Measurements from ENCODE around the gene WNT5A. TPM values are rescaled to one million over a fixed set of nuclear protein-coding genes. Genes with fewer than 3 reads are reported as not detected.

The WNT5A gene
- total RNA-seq, 2 donors from 2014 or later, result 3.2 to 4.0 TPM

- ATAC-seq (peak; percentile 79), DNase-seq (peak; percentile 74 to 77)
- intact Hi-C loops (cut with DNase I, micrococcal nuclease), result loop anchor here in 1 of 2 donors (10.0 kb wide), 2 partner anchors 240 to 760 kb away; no protein-coding TSS in a partner anchor
Observed at GRCh38 chr3:55484801-55485791, 2.0 kb downstream of the WNT5A start.

DNA sequence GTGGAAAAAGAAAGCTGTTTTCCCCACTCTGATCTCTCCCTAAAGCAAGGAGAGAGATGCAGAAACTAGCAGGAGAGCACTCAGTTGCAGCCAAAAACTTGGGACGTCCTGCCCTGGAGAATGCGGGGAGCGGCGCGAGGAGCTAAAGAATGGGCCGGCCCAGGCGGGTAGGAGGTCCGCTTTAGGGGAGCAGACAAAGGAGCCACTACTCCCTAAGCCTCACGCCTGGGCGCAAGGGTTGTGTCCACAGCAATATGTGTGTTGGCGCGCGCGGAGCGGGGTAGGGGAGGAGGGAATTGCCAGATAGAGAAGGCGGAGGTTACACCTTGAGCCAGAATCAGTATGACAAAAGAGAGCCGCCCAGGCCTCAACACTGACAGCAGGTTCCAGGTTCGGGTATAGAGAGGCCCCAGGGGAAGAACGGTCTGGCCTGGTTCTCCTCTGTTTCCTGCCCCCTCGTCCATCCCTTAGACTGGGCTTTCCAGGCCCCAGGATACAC, 2.9 kb downstream of the WNT5A start:
- intact Hi-C loops (cut with DNase I, micrococcal nuclease), result loop anchor here in 1 of 2 donors (10.0 kb wide), 2 partner anchors 241 to 761 kb away; no protein-coding TSS in a partner anchor
- no peak for DNase-seq
- no peak for ATAC-seq

GRCh38 chr3:55483196-55484095, 3.7 kb downstream of the WNT5A start:
- intact Hi-C loops (cut with DNase I, micrococcal nuclease), result loop anchor here in 1 of 2 donors (10.0 kb wide), 2 partner anchors 241 to 761 kb away; no protein-coding TSS in a partner anchor
- no peak for DNase-seq
- ATAC-seq, result no peak

DNA sequence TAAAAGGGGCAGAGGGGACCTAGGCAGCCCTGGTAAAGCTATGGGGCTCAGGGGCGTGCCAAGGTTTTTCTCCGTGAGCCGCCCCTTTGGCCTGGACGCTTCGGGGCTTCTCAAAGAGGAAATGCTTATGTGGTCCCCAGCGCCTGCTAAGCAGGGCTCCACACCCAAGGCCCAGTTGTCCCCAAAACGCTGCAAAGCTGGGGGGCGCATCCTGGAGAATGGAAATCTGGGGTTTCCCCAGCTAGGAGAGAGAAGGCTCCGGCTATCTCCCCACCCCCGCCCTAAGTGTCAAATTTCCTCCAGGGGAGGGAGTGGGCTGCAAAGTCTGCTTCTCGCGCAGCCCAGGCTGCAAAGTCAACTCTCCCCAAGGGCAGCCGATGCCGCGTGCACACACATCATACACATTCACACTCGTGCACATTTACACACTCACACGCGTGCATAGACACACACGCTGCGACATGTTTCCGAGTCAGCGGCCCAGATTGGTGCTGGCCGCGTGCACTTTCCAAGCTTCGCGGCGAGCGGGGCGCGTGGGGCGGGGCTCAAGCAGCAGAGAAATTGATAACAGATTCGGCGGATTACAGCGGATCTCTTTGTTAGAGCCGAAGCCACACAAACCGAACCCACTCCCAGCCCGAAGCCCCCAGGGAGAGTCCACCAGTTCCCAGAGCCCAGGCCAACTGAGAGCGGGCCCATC, 4.5 kb downstream of the WNT5A start:
- ATAC-seq (no peak), DNase-seq (no peak)
- intact Hi-C loops (cut with DNase I, micrococcal nuclease), result loop anchor here in 1 of 2 donors (10.0 kb wide), 2 partner anchors 242 to 762 kb away; no protein-coding TSS in a partner anchor

DNA sequence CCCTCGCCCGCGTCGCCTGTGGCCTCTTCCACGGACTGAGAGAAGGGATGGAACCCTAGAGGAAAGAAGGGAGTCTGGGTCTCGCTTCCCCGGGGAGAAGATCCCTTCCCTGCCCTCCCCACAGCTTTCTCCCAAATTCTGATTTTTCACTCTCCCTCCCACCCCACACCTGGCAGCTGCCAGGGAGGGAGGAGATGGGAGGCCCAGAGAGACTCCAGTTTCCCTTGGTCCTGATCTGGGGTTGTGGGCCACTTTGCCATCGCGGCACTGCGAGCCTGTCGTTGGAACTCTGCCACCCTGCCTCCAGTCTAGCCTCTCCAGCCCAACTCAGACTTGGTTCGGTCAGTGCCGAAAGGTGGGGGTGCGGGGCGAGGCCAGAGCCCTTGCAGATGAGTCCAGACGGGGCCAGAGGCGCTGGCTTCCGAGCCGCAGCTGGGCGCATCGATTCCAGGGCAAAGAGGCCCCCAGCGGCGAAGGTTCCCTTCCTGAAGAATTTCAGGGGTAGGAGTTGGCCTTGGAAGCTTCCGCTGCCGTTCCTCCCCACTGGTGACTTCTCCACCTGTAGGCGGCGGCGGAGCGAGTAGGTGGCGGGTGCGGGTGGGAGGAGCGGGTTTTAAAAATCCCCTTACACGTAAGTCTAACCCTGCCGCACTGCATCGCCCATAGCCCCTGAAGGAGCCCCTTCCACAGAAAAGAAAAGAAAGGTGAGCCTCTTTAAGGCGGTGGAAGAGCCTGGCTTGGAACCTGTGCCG, 5.2 kb downstream of the WNT5A start:
- DNase-seq (no peak), ATAC-seq (no peak)
- intact Hi-C loops (cut with DNase I, micrococcal nuclease), result loop anchor here in 1 of 2 donors (10.0 kb wide), 2 partner anchors 243 to 763 kb away; no protein-coding TSS in a partner anchor

DNA sequence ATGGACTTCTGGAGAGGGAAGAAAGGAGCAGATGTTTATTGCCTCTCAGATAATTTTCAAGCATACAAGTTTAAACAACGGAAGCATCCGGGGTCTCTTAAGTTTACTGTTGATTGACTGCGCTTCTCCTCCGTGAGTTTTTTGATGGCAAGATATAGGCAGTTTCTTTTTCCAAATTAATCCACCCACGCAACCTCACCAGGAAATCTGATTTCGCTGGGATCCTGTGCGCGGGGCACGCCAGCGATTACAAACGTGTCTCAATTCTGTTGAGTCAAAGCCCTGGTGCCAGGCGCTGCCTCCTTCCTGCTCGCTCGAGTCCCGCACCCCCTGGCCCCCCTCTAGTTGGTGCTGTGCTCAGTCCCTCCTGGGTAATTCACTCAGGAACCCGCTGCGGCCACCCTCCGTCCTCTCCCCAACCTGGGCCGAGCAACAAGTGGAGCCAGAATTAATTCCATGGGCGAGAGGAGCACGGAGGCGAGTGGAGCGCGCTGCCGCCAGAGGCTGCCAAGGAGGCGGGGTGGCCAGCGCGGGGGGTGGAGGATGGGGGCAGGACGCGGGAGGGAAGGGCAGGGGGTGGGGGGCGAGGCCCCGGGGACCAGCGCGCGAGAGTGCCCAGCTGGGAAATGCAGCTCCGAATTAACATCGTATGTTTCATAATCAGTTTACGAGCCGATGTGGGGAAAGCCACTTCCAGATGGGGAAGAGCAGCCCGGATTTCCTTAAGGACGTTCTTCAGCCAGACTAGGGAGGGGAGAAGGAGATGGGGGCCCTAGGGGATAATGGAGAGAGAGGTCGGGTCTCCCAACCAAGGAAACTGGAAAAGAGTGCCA, 6.0 kb downstream of the WNT5A start:
- intact Hi-C loops (cut with DNase I, micrococcal nuclease), result loop anchor here in 1 of 2 donors (10.0 kb wide), 2 partner anchors 244 to 764 kb away; no protein-coding TSS in a partner anchor
- DNase-seq, result no peak
- ATAC-seq, result peak; percentile 22

DNA sequence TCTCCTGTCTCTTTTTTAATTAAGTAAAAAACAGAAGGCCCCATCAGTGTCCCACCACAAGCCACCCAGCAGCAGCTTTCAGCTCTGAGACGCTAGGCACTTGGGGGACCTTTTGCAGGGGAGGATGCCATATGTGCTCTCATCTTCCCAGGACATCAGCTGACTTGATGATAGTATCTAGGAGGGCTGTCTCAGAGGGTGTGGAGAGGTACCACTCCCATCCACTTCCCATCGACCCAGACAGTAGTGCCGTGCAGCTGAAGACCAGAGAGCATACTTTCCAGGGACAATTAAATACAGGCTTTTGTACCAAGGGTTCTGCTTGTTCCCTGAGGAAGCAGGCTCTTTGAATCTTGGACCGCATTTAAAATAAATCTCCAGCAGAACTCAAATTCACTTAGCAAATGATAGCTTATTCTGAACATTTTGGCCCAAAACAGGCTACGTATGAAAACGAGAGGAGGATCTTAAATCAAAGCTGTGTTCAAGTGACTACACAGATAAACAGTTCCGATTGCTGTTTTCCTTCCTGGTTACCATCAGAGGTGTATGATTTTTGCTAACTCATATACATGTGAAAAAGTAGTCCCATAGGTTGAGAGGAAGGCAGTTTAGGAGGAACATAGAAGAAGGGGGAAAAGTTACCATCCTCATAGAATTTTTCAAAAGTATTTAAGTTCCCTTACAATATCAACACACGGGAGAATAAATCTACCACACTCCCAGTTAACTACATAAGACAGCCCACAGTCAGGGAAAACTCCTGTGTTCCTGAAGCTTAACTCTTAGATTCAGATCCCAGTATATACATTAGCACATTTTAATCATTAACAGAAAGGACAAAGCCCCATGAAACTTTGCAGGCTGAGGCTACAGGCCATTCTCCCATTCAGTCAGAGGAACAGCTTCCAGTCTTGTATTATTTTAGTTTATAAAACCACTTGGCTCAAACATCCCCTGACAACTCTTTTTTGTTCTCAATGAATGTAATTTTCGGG, 9.5 kb downstream of the WNT5A start:
- ATAC-seq (peak; percentile 56), DNase-seq (no peak)
- intact Hi-C loops (cut with DNase I, micrococcal nuclease), result loop anchor here in 1 of 2 donors (10.0 kb wide), 1 partner anchor 623 kb away; no protein-coding TSS in a partner anchor

GRCh38 chr3:55476515-55476914, 10.6 kb downstream of the WNT5A start:
- intact Hi-C loops (cut with DNase I, micrococcal nuclease), result loop anchor here in 1 of 2 donors (10.0 kb wide), 1 partner anchor 622 kb away; no protein-coding TSS in a partner anchor
- ATAC-seq (no peak), DNase-seq (no peak)

DNA sequence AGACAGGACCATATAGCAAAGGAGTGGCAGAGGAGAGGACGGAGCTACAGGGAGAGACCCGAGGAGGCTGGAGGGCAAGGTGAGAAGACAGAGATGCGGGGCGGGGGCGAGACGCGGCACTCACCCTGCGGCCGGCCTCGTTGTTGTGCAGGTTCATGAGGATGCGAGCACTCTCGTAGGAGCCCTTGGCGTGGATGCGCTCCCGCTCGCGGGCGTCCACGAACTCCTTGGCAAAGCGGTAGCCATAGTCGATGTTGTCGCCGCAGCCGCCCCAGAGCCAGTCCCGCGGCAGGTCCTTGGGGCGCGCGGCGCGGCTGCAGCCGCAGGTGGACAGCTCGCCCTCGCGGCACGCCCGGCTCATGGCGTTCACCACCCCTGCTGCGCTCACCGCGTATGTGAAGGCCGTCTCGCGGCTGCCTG, 12.9 kb downstream of the WNT5A start:
- intact Hi-C loops (cut with DNase I, micrococcal nuclease), result loop anchor here in 1 of 2 donors (10.0 kb wide), 1 partner anchor 619 kb away; no protein-coding TSS in a partner anchor
- ATAC-seq, result peak; percentile 44

GRCh38 chr3:55473788-55474187, 13.3 kb downstream of the WNT5A start:
- intact Hi-C loops (cut with DNase I, micrococcal nuclease), result loop anchor here in 1 of 2 donors (10.0 kb wide), 1 partner anchor 619 kb away; no protein-coding TSS in a partner anchor
- no peak for DNase-seq
- ATAC-seq, result no peak

More for the DNA sequence above, 12.9 kb downstream of the WNT5A start:
- peak in 1 of 2 donors; percentile 28 for DNase-seq

DNA sequence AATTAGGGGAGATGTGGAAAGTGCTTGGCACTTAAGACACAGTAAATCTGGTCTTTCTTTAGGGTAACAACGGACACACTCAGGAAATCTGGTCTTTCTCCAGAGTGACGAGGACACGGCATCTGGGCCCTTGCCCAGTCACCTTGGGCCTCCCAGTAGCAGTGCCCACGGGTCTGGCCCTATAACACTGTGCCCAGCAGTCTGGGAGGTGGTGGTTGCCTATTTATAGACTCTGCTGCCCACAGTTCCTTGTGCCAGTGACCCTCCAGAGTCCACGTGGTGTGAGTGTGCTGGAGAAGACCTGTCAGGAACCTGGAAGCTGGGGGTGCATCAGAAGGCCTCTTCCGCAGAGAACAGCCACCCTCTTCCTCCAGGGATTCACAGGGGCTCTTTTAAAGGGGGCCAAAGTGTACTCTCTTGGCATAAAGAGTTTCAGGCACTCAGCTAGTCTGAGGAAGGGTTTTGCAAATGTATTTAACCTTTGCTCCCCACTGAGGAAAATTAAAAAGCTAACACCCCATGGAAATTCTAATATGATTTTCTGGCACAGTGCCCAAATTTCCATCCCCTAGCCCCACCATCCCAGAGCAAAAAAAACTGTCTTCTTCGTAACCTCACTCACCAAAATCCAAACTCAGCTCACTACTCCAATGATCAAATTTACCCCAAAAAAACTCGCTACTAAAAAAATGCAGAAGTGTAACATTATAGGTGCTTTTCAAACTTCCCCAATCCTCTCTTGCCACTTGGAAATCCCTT, 15.4 kb downstream of the WNT5A start:
- ATAC-seq (no peak), DNase-seq (no peak)
- intact Hi-C loops (cut with DNase I, micrococcal nuclease), result loop anchor here in 1 of 2 donors (10.0 kb wide), 1 partner anchor 617 kb away; no protein-coding TSS in a partner anchor

GRCh38 chr3:55471084-55471483, 16.0 kb downstream of the WNT5A start:
- no peak for ATAC-seq
- DNase-seq, result no peak
- intact Hi-C loops (cut with DNase I, micrococcal nuclease), result loop anchor here in 1 of 2 donors (10.0 kb wide), 1 partner anchor 616 kb away; no protein-coding TSS in a partner anchor

DNA sequence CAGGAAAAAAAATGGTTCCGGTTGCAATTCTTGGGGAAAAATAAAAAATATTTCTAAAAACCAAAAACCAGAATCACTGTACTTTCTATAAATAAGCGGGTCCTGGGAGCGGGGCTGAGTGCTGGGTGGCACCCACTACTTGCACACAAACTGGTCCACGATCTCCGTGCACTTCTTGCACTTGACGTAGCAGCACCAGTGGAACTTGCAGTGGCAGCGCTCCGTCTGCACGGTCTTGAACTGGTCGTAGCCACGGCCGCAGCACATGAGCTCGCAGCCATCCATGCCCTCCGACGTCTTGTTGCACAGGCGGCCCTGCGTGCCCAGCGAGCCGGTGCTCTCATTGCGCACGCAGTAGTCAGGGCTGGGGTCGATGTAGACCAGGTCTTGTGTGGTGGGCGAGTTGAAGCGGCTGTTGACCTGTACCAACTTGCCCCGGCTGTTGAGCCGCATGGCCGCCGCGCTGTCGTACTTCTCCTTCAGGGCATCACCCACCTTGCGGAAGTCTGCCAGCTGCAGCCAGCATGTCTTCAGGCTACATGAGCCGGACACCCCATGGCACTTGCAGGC, 17.1 kb downstream of the WNT5A start:
- ATAC-seq (no peak), DNase-seq (no peak)
- intact Hi-C loops (cut with DNase I, micrococcal nuclease), result loop anchor here in 1 of 2 donors (10.0 kb wide), 1 partner anchor 615 kb away; no protein-coding TSS in a partner anchor

DNA sequence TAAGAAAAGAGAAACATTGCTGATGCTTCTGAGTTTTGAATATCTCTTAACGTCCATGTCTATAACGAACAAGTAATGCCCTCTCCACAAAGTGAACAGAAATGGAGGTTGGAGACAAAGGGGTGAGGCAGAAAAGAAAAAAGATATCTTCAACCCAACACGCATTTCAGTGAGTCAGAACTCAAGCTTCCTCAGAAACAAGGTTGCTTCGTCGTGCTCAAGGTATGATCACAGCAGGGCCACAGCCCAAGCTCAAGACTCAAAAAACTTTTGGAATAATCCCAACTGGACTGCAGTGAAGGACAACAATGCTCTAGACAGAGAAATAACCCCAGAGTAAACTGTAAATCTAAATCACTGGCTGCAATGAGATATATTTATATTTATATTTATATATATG, 18.9 kb downstream of the WNT5A start:
- ATAC-seq (no peak), DNase-seq (no peak)
- intact Hi-C loops (cut with DNase I, micrococcal nuclease), result no loop called here

Measured in left colon (tissue), 2 donors.